ENCODE measurements around the gene TMEM269.
"Not testable (repeated sequence)": the region's sequence is repeated elsewhere in the genome, so short reads cannot be mapped to it uniquely, and the experiment has no call there.

The TMEM269 gene

GRCh38 chr1:42797979-42798378 is 13.2 kb downstream of the TMEM269 start:
- in situ Hi-C loops (cut with MboI; ENCODE audit: low pct_unique_long_range_greater_than_20kb, low sequenced_read_pairs, unreplicated experiment): no loop called here
- no peak for TF ChIP-seq CTCF (IDR thresholded peaks at IDR 0.05; ENCODE audit: extremely low read depth, insufficient read depth, missing control alignments)
- DNase-seq (ENCODE audit: low spot score): no peak

GRCh38 chr1:42801832-42802473 is 17.2 kb downstream of the TMEM269 start:
- TF ChIP-seq CTCF (IDR thresholded peaks at IDR 0.05; ENCODE audit: extremely low read depth, insufficient read depth, missing control alignments): no peak
- in situ Hi-C loops (cut with MboI; ENCODE audit: low pct_unique_long_range_greater_than_20kb, low sequenced_read_pairs, unreplicated experiment): no loop called here
- DNase-seq (ENCODE audit: low spot score): no peak

GRCh38 chr1:42806171-42806570 is 21.4 kb downstream of the TMEM269 start:
- in situ Hi-C loops (cut with MboI; ENCODE audit: low pct_unique_long_range_greater_than_20kb, low sequenced_read_pairs, unreplicated experiment): no loop called here
- TF ChIP-seq CTCF (IDR thresholded peaks at IDR 0.05; ENCODE audit: extremely low read depth, insufficient read depth, missing control alignments): no peak
- no peak for DNase-seq (ENCODE audit: low spot score)

DNA sequence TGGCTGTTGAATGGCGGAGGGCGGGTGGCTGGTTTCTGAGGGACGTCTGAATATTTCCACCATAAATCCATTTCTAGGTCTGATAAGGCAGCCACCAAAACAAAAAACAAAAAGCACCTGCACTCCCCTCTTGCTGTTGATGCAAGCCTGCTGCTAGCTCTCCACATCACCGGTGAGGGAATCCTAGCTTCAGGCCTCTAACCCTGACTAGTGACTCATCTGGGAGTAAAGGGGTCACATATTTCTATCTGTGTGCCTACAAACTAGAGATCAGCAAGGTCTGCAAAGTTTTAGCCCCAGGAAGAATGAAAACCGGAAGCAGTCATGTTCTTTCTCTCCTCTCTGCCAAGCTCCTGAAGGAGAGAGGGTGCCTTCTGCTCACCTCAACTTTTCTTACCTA is 21.8 kb downstream of the TMEM269 start:
- TF ChIP-seq CTCF (IDR thresholded peaks at IDR 0.05; ENCODE audit: extremely low read depth, insufficient read depth, missing control alignments): no peak
- in situ Hi-C loops (cut with MboI; ENCODE audit: low pct_unique_long_range_greater_than_20kb, low sequenced_read_pairs, unreplicated experiment): no loop called here
- DNase-seq (ENCODE audit: low spot score): no peak

- no peak for DNase-seq (ENCODE audit: low spot score)
- in situ Hi-C loops (cut with MboI; ENCODE audit: low pct_unique_long_range_greater_than_20kb, low sequenced_read_pairs, unreplicated experiment): no loop called here
Measured at GRCh38 chr1:42807056-42807668, 22.4 kb downstream of the TMEM269 start.

DNA sequence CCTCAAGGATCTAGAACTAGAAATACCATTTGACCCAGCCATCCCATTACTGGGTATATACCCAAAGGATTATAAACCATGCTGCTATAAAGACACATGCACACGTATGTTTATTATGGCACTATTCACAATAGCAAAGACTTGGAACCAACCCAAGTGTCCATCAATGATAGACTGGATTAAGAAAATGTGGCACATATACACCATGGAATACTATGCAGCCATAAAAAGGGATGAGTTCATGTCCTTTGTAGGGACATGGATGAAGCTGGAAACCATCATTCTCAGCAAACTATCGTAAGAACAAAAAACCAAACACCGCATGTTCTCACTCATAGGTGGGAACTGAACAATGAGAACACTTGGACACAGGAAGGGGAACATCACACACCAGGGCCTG is 30.0 kb downstream of the TMEM269 start:
- in situ Hi-C loops (cut with MboI; ENCODE audit: low pct_unique_long_range_greater_than_20kb, low sequenced_read_pairs, unreplicated experiment); DNase-seq (ENCODE audit: low spot score): not testable (repeated sequence)

More at GRCh38 chr1:42807056-42807668, 22.4 kb downstream of the TMEM269 start:
- no peak for TF ChIP-seq CTCF (IDR thresholded peaks at IDR 0.05; ENCODE audit: extremely low read depth, insufficient read depth, missing control alignments)

GRCh38 chr1:42815941-42816584 is 31.3 kb downstream of the TMEM269 start:
- in situ Hi-C loops (cut with MboI; ENCODE audit: low pct_unique_long_range_greater_than_20kb, low sequenced_read_pairs, unreplicated experiment): no loop called here
- DNase-seq (ENCODE audit: low spot score): peak; percentile 18
- no peak for TF ChIP-seq CTCF (IDR thresholded peaks at IDR 0.05; ENCODE audit: extremely low read depth, insufficient read depth, missing control alignments)

All from GM13977 (cell line).